Spleen (tissue), 11 donors: ENCODE results near the gene CSTPP1. TPM values are rescaled to one million over a fixed set of nuclear protein-coding genes. Genes with fewer than 3 reads are reported as not detected.
A peak's percentile ranks its signal among the peaks of the same experiment; 100 is the strongest.

Source experiments
- DNase-seq: peaks from one replicate; pipeline ENCODE4 v3.0.0-alpha.2; 2020
- H3K27ac ChIP-seq, 8 donors: fragments of 200-600 bp; sonication (generic) in 7 of 8; 1 replicate in 4 of 8; 2 replicates in 4 of 8; pipeline versions ENCODE4 v1.5.0 to v1.8.0; 2016 to 2021; ENCODE audit warnings: inconsistent platforms in 4 of 8, mild to moderate bottlenecking in 4 of 8, moderate library complexity in 1 of 8
- H3K27me3 ChIP-seq, 7 donors: fragments of 200-600 bp; sonication (generic) in 6 of 7; replicated peaks in 1 of 7; 1 replicate in 4 of 7; 2 replicates in 3 of 7; pipeline versions ENCODE4 v1.5.0 to v1.8.0; 2016 to 2021; ENCODE audit warnings: inconsistent platforms in 3 of 7, mild to moderate bottlenecking in 1 of 7
- H3K36me3 ChIP-seq, 6 donors: fragments of 200-600 bp; sonication (generic) in 5 of 6; 1 replicate in 4 of 6; 2 replicates in 2 of 6; pipeline versions ENCODE4 v1.5.0 to v1.8.0; 2016 to 2021; ENCODE audit warnings: inconsistent platforms in 2 of 6
- H3K4me1 ChIP-seq, 6 donors: fragments of 200-600 bp; sonication (generic) in 5 of 6; 1 replicate in 3 of 6; 2 replicates in 3 of 6; pipeline versions ENCODE4 v1.5.0 to v1.8.0; 2016 to 2021; ENCODE audit warnings: inconsistent platforms in 3 of 6
- H3K4me3 ChIP-seq, 8 donors: fragments of 200-600 bp; sonication (generic) in 7 of 8; 1 replicate in 4 of 8; 2 replicates in 4 of 8; pipeline versions ENCODE4 v1.5.0 to v1.8.0; 2016 to 2021; ENCODE audit warnings: inconsistent platforms in 4 of 8, mild to moderate bottlenecking in 4 of 8, moderate library complexity in 2 of 8
- H3K9me3 ChIP-seq, 8 donors: fragments of 200-600 bp; sonication (generic) in 7 of 8; 1 replicate in 4 of 8; 2 replicates in 4 of 8; pipeline versions ENCODE4 v1.5.0 to v1.8.0; 2016 to 2021; ENCODE audit warnings: inconsistent platforms in 4 of 8
- CTCF ChIP-seq, 11 experiments: fragments of 200-600 bp in 7 of 11; fragments of 450-650 bp in 4 of 11; sonication (generic) in 4 of 11; IDR thresholded peaks in 8 of 11; conservative IDR thresholded peaks in 3 of 11; 1 replicate in 7 of 11; 2 replicates in 4 of 11; pipeline versions ENCODE4 v1.4.0 to v1.8.0; 2016 to 2021; ENCODE audit warnings: antibody characterized with exemption in 11 of 11, inconsistent platforms in 4 of 11, mild to moderate bottlenecking in 1 of 11
- POLR2A ChIP-seq, 3 donors: fragments of 450-650 bp; IDR thresholded peaks; one replicate each; pipeline ENCODE4 v1.5.1; 2017; ENCODE audit warnings: antibody characterized with exemption in 3 of 3, mild to moderate bottlenecking in 1 of 3
- POLR2AphosphoS5 ChIP-seq, 3 donors: sonication (generic); formaldehyde crosslinking; IDR thresholded peaks; one replicate each; pipeline ENCODE4 v1.5.1; 2017; ENCODE audit warnings: antibody characterized with exemption in 3 of 3
- WGBS, 5 donors: extraction: QIAGEN DNeasy Blood & Tissue Kit in 3 of 5; methylation state at CpG; one replicate each; pipeline versions ENCODE4 v1.1.5 to v1.1.7; 2013 to 2018; 5-methylcytosine and 5-hydroxymethylcytosine counted together
- intact Hi-C: fragments of 100-400 bp; cut with DNase I; formaldehyde crosslinking; loops from one replicate; pipeline ENCODE4 v1.15.0; 2023; ENCODE audit warnings: low total_unique reads
- polyA plus RNA-seq, 3 donors: library from polyadenylated mRNA; stranded (reverse); fragments of 200-250 nt; gene quantifications; one replicate each; pipeline ENCODE4 v1.2.1, GENCODE V29; 2013
- total RNA-seq, 7 donors: library from RNA; depleted of rRNA in 3 of 7; stranded (reverse); fragments of >200 nt in 3 of 7; fragmentation: NEBNext Ultra II Directional in 4 of 7; extraction: Animal tissue kit (Norgen Biotek cat#: 25700) in 4 of 7; gene quantifications; one replicate each; pipeline versions ENCODE4 v1.1.0 to v1.2.1, GENCODE V29; 2016 to 2021
- donor health status: healthy with polysubstance abuse.
- donor health status: DM: no; HTN: no; CAD: no; lungs with moderate emphysema.
- donor health status: DM: no; HTN: no; CAD: no.
- donor health status: Bipolar disorder and iron deficiency.
- donor health status: healthy.
- donor health status: DM: no; HTN: no; CAD: no.
- donor health status: DM: yes; HTN: yes; CAD: no.

The CSTPP1 gene
- total and polyA plus RNA-seq, 10 donors: 8.6 to 23.0 (median 14.4) TPM

GRCh38 chr11:47163193-47163592 lies 226.6 kb downstream of the CSTPP1 start:
- TF ChIP-seq POLR2AphosphoS5 (IDR thresholded peaks at IDR 0.05) (no peak), CTCF (IDR thresholded peaks at IDR 0.05 in 8 of 11, conservative IDR thresholded peaks at IDR 0.05 in 3 of 11) (no peak), POLR2A (IDR thresholded peaks at IDR 0.05) (no peak)
- Histone ChIP-seq H3K27me3 (no peaks in the 10 kb centered on the region), H3K4me3 (no peak overlapping the region), H3K27ac (no peak overlapping the region), H3K36me3 (peaks cover 8 to 73% (median 53%) of the 10 kb centered on the region in 6 donors), H3K9me3 (no peaks in the 10 kb centered on the region), H3K4me1 (peaks cover 0 to 22% (median 11%) of the 10 kb centered on the region in 6 donors)
- 49 to 82% (median 61%) methylated on average over 3 of the region's 3 CpGs for whole genome bisulfite sequencing, 5 donors
- DNase-seq: no peak
- intact Hi-C loops: no loop called here

- Histone ChIP-seq H3K36me3 (peaks cover 8 to 78% (median 60%) of the 10 kb centered on the region in 6 donors), H3K4me1 (peaks cover 0 to 22% (median 11%) of the 10 kb centered on the region in 6 donors), H3K27me3 (no peaks in the 10 kb centered on the region), H3K9me3 (no peaks in the 10 kb centered on the region), H3K27ac (no peak overlapping the region), H3K4me3 (no peak overlapping the region)
- no peak for DNase-seq
- intact Hi-C loops: no loop called here
- TF ChIP-seq POLR2A (IDR thresholded peaks at IDR 0.05): no peak
- peak in 1 of 3 donors; percentile 47 for TF ChIP-seq POLR2AphosphoS5 (IDR thresholded peaks at IDR 0.05)
- no peak for TF ChIP-seq CTCF (IDR thresholded peaks at IDR 0.05 in 8 of 11, conservative IDR thresholded peaks at IDR 0.05 in 3 of 11)
- WGBS, 5 donors: 89 to 96% (median 92%) methylated on average over 15 of the region's 15 CpGs
Observed at GRCh38 chr11:47163898-47164297, 227.3 kb downstream of the CSTPP1 start.

GRCh38 chr11:47164321-47164720 lies 227.8 kb downstream of the CSTPP1 start:
- H3K27me3 ChIP-seq: no peaks in the 10 kb centered on the region
- H3K4me1 ChIP-seq: peaks cover 0 to 22% (median 11%) of the 10 kb centered on the region in 6 donors
- 80 to 87% (median 84%) methylated on average over 4 of the region's 4 CpGs for WGBS, 5 donors
- H3K4me3 ChIP-seq: no peak overlapping the region
- TF ChIP-seq CTCF (IDR thresholded peaks at IDR 0.05 in 8 of 11, conservative IDR thresholded peaks at IDR 0.05 in 3 of 11): no peak
- peak in 1 of 3 donors; percentile 58 for TF ChIP-seq POLR2AphosphoS5 (IDR thresholded peaks at IDR 0.05)
- intact Hi-C loops: no loop called here
- peaks cover 8 to 78% (median 64%) of the 10 kb centered on the region in 6 donors for H3K36me3 ChIP-seq
- no peak for DNase-seq
- no peaks in the 10 kb centered on the region for H3K9me3 ChIP-seq
- no peak overlapping the region for H3K27ac ChIP-seq

GRCh38 chr11:47165253-47165840 lies 228.8 kb downstream of the CSTPP1 start:
- Histone ChIP-seq H3K4me3 (no peak overlapping the region), H3K9me3 (no peaks in the 10 kb centered on the region), H3K27ac (no peak overlapping the region), H3K4me1 (peaks cover 0 to 22% (median 11%) of the 10 kb centered on the region in 6 donors), H3K36me3 (peaks cover 8 to 86% (median 74%) of the 10 kb centered on the region in 6 donors), H3K27me3 (no peaks in the 10 kb centered on the region)
- DNase-seq: no peak
- no peak for TF ChIP-seq CTCF (IDR thresholded peaks at IDR 0.05 in 8 of 11, conservative IDR thresholded peaks at IDR 0.05 in 3 of 11)
- peak in 1 of 3 donors; percentile 61 for TF ChIP-seq POLR2AphosphoS5 (IDR thresholded peaks at IDR 0.05)
- TF ChIP-seq POLR2A (IDR thresholded peaks at IDR 0.05): no peak
- WGBS, 5 donors: 92 to 95% (median 93%) methylated on average over 16 of the region's 16 CpGs
- intact Hi-C loops: no loop called here
